NCI-H2081 (cell line): ENCODE results near the gene CFAP299.
"Not testable (repeated sequence)": the region's sequence is repeated elsewhere in the genome, so short reads cannot be mapped to it uniquely, and the experiment has no call there.

Experiments used
- DNase-seq, 2 experiments: peaks; one replicate each; lab custom pipeline; 2025; lab: John Stamatoyannopoulos, UW

The CFAP299 gene

DNA sequence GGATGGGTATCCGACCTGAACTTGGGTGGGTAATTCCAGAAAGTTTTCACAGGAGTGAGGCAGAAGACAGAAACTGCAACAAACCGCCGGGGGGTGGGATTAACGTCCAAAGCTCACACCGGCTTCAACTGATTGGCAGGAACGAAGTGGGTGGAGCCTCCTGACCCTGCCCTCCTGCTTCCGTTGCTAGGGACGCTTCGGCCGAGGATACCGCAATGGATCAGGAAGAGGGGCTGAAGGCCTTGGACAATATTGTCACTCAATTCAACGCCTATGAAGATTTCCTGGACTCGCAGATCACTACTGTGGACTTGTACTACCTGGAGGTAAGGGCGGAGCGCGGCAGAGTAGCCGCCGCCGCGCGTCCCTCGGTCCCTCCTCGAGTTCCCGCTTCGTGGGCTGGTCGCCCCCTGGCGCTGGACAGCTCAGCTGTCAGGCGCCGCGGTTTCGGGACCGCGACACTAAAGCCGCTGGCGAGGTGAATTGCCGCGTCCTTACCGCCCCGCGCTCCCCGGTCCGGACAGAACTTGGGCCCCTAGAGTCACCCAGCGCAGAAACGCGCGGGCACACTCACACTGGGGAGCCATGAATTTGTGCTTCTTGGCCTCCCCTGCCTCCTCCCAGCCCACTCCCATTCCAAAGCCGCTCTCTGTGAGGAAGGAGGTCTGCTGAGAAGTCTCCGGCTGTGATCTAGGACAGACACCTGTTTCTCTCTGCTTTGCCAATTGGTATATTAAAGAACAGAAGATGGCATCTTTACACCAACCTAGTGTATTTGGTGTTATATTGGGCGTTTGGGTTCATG is at the start of gene CFAP299:
Gene CFAP299 (plus strand): TSS at position 177 of the 805 bp plus-strand sequence.
- peak; percentile 78 to 88 for DNase-seq

DNA sequence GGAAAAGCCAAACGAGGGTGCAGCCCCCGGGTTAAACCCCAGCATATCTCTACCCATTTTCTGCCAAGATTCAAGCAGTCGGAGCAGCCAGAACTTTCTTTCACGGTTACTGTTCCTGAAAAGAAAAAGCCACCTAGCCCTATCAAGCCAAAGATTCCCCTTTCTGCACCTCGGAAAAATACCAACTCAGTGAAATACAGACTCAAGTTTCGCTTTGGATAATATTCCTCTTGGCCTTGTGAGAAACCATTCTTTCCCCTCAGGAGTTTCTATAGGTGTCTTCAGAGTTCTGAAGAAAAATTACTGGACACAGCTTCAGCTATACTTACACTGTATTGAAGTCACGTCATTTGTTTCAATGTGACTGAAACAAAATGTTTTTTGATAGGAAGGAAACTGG is 49.1 kb upstream of the CFAP299 start:
- no peak for DNase-seq

DNA sequence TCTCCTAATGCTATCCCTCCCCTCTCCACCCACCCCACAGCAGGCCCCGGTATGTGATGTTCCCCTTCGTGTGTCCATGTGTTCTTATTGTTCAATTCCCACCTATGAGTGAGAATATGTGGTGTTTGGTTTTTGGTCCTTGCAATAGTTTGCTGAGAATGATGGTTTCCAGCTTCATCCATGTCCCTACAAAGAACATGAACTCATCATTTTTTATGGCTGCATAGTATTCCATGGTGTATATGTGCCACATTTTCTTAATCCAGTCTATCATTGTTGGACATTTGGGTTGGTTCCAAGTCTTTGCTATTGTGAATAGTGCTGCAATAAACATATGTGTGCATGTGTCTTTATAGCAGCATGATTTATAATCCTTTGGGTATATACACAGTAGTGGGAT is 44.9 kb upstream of the CFAP299 start:
- DNase-seq: not testable (repeated sequence)

DNA sequence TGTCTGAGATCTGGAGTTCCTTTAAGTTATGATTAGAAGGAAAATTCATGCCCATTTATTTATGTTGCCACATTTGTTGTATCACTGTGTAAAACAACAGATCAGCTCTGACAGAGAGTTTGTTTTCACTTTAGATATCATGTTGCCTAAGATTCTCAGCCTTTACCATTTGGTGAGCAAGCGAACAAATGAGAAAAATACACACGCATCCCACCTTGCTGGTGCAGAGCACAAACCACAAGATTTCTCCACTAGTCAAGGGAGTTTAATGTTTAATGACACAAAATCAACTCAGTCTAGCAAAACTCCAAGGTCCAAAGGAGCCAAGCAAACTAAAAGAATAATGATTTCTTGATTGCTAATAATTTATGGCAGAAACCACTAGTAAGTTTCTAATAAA is 41.3 kb upstream of the CFAP299 start:
- no peak for DNase-seq

DNA sequence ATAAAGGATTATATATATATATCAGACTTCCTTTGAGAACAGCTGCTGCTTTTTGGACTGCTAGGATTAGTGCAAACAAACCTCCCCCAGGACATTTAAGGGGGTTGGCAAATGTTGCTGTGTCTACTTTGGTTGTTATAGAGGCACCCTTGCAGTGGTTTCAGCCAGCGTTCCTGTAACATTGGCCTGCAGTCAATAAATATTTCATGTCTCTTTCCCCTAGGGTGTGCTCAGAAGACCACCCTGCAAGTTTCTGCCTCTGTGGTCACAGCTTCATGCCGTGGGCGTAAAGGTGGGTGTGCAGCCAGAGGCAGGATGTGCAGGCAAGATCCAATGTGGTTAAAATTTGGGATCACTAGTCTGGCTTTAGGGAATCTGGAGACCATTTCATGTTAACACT is 40.2 kb upstream of the CFAP299 start:
- DNase-seq: peak; percentile 38 to 76

DNA sequence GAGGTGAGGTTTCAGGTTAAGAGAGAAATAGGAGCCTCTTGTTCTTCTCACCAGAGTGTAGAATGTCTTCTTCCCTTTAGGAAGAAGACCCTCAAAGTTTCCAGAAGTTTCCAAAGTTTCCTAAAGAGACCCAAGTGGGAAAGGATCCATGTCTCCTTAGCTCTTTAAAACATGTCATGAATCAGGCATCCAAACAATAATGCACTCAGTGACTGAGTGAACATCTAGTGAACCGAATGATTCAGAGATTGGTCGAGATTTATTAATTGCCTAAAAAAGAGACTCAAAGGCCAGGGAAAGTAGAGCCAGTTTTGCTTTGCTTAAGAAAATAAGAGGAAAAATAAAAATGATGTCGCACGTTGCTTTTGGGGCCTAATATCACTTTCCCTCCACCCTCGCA is 39.7 kb upstream of the CFAP299 start:
- no peak for DNase-seq

DNA sequence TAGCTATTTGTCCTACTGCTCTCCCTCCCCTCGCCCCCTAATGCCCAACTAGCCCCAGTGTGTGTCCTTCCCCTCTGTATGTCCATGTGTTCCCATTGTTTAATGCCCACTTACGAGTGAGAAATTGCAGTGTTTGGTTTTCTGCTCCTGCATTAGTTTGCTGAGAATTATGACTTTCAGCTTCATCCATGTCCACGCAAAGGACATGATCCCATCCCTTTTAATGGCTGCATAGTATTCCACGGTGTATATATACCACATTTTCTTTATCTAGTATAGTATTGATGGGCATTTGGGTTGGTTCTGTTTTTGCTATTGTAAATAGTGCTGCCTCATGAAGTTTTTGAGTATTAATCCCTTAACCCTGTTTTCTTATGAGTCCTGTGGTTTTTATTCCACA is 33.6 kb upstream of the CFAP299 start:
- no peak for DNase-seq

DNA sequence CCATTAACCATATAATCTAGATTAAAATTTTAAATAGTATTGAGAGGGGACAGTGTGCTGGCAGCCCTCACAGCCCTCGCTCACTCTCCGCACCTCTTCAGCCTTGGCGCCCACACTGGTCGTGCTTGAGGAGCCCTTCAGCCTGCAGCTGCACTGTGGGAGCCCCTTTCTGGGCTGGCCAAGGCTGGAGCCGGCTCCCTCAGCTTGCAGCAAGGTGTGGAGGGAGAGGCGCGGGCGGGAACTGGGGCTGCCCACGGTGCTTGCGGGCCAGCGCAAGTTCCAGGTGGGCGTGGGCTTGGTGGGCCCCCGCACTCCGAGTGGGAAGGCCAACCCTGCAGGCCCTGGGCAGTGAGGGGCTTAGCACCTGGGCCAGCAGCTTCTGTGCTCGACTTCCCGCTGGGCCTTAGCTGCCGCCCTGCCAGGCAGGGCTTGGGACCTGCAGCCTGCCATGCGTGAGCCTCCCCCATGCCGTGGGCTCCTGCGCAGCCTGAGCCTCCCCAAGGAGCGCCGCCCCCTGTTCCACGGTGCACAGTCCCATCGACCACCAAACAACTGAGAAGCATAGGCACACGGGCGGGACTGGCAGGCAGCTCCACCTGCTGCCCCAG is 32.8 kb upstream of the CFAP299 start:
- DNase-seq: no peak

DNA sequence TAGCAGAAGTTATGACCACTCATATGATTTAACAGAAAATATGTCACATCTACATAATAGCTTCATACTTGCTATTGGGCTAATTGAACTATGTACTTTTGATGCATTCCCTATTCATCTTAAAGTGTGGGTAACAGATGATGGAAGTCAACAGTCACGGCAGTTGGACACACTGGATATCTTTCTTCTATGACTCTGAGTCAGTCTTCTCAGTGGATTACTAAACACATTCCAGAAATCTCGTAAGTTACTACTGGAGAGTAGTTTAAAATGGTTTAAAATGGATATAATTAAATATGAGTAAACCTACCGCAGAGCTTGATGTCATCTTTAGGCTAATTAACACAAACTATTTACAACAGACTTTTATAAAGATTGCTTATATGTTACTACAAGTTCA is 30.1 kb upstream of the CFAP299 start:
- no peak for DNase-seq

DNA sequence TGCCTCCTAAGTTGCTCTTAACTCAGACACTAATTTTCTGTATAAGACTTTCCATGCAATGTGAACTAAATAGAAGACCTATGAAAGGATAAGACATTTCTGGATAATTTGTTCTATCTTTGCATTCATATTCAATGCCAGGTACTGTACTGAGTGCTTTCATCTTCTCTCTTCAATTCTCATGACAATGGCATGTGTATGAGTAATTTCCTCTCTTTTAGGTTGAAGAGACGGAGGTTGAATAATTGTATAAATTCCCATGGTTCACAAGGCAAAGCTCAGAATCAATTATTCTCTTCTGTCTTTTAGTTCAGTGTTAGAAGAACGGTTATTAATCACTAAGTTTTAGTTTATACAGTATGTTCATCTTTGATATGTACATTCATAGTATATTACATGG is 29.3 kb upstream of the CFAP299 start:
- no peak for DNase-seq

DNA sequence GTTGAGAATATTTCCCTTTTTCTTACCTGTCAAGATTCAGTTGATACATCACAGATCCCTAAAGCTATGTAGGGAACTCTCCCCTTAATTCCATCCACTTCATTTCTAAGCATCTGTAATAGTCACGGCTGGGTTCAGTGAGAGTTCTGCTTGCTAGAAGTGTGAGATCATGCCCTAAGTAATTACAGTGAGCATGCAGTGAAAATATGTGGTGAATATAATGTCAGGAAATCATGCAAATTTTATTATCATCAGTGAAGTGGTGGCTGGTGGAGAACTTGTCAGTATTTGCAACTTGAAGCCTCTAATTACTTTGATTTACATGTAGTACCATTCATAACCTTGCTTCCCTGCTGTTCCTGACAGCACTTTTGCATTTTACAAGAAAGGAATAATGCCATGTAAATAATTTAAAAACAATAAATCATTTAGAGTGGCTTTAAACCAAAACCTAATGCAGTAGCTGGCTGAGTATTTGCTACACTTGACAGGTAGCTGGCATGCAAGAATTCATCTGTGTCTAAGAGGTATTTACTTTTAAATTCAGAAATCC is 28.3 kb upstream of the CFAP299 start:
- DNase-seq: peak; percentile 88 to 97

DNA sequence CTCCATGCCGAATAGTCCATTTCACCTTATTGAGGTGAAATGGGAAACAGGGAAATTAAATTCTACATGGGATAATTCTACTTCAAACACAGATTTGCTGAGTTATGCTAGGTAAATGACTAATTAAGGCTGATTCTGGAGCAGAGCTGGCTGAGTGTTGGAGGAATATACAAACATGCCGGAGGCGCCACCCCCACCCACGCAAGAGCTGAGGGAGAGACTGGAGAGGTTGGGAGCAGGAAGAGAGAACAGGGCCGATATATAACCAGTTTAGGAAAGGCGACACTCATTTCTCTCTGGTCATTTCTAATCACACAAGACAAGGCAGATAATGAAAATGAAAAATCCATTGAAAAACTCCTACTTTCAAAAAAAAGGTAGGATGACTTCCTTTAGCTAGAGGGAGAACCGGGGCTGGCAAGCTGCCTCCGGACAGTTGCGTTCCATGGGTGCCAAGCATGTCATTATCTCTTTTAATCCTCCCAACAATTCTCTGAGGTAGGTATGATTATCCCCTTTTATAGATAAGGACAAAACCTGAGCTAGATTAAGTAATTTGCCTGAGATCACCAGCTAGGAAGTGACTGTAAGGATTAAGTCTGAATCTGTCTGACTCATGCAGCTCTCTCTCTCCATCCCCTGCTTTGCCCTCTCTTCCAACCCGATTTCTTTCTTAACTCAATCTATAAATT is 27.6 kb upstream of the CFAP299 start:
- DNase-seq: peak; percentile 79 to 94

DNA sequence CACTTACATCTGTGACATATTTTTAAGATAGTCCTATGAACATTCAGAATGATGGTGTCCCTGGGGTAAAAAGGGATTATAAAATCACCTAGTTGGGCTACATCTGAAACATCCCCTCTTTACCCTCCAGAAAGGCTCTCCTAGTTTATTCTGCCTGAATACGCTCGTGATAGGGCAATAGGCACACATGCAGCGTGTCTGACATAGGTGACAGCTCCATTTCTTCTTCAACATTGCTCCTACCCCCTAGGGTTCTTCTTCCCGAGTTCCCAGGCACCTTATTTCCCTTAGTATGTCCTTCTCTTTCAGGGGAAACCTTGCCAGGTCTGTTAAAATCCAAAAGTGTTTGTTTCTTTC is 27.1 kb upstream of the CFAP299 start:
- peak in 1 of 2 experiments; percentile 15 for DNase-seq

DNA sequence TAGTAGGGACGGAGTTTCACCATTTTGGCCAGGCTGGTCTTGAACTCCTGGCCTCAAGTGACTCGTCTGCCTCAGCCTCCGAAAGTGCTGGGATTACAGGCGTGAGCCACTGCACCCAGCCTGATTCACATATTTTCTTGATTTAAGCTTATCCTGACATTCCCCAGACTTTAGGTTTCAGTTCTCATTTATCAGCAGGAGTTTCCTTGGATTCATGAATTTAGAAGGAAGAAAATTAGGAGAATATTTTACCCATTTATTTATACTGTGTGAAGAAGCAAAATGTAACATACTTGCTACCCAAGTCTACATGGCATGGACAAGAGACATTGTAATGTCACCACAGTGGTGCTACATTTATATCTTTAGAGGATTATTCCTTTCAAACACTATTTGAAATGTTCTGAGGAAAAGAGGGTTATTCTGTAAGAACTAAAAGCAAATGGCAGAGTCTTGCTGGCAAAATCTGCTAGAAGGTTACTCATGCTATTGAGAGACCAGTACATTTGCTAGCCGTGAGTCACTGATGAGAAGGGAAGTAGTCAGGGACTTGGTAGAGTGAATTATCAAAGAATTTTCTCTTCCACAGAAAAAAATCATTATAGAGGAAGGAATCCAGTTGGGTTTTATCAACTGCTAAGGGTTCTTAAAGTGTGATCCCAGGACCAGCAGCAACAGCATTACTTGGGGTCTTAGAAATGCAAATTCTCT is 26.1 kb upstream of the CFAP299 start:
- DNase-seq: no peak

DNA sequence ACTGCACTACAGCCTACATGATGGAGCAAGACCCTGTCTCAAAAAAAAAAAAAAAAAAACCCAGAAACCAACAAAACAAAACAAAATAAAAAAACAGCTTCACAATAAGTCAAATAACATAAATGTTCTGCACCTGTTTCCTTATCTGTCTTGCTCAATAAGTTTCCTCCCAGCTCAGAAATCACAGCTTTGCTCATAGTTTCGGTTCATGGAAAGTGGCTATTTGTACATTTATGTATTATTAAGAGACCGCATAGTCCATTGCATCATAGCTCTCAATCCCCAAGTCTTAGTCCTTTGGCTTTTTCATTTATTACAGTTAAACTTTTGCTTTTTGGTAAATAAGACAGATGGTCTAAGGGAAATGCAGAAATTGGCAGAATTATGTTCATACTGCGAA is 24.4 kb upstream of the CFAP299 start:
- no peak for DNase-seq

DNA sequence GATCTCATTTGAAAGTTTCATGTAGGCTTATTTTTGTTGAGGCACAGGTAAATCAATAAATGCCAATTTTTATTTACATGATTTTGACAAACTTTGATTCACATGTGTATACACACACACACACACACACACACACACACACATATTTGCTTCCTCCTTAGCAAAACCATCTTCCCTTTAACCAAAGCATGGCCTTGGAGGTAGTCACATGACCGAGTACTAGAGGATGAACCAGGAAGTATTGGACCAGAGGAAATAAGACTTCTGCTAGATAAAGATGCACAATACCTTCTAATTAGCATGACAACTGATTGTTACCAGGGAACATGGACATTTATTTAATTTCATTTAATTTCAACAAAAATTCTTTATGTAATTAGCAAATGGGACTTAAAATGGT is 23.4 kb upstream of the CFAP299 start:
- no peak for DNase-seq

DNA sequence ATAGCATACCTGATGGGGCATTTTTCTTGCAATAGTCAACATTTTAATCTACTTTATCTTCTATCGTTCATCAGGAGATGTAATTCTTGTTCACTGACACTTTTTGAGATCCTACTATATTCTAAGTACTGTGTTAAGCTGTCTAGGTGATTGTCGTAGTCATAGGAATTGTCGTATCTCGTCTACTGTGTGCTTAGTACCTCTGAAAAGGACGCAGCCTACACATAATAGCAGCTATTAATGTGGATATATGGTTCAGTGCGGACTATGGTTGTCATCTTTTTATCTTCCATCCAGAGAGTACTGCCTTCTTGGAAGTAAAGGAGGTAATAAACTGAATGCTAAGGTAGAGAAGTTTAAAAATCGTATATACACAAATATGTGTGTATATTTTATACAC is 21.9 kb upstream of the CFAP299 start:
- DNase-seq: no peak

DNA sequence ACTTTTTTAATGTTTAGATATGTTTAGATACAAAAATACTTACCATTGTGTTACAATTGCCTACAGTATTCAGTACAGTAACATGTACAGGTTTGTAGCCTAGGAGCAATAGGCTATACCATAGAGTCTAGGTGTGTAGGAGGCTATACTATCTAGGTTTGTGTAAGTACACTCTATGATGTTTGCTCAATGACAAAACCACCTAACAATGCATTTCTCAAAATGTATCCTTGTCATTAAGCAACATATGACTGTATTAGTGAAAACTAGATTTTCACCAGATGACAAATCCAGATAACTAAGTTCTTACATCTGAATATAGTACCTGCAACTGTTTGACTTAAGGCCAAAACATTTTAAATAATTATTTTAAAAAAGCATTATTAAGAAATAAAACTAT is 19.7 kb upstream of the CFAP299 start:
- DNase-seq: not testable (repeated sequence)

DNA sequence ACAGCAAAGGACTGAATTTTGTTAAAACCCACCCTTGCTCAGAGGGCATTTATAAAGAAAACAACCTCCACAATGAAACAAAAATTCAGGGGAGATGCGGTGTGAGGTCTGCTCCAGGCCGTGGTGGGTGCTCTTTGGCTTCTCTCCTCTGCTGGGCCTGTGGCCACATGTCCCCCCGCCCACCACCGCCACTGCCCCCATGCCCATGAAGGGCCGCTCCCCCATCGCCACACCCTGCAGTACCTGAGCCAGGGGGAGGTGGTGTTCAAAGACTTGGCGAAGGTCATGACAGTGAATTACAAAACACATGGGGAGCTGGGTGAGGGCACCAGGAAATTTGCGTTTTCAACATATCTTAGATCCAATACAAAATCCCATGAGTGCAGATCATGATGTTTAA is 14.2 kb upstream of the CFAP299 start:
- no peak for DNase-seq

DNA sequence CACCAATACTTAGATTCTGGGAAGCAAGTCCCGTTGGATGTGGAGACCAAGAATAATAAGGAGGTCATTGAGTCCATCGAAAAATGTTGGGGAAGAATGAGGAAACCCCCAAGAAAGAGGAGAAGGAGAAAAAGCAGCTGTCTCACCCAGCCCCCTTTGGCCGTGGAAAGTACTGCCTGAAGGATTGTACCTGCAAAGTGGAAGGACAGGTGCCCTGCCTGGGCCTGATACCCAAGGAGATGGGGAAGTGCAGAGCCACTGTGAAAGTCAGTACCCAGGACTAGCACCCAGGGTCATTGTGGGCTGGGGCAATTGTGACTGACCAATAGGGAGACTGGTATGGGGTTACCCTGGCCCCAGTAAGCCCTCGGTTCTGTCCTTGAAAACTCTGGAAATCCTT is 13.8 kb upstream of the CFAP299 start:
- DNase-seq: no peak

DNA sequence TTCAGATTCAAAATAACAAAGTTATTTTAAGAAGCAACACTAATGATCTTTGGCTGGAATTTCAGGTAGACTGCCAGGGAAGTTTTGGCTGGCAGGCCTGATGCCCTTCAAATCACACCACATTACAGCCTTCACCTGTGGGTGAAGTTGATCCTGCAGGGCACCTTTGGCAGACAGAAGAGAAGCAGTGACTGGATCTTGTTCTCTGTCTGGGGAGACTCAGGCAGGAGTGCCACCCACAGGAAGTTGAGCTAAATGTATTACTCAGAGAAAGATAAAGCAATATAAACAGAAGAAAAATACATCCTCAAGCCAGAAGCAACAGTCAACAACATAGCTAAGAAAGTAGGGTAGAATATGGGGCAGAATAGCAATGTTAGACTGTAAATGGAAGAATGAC is 12.8 kb upstream of the CFAP299 start:
- DNase-seq: peak in 1 of 2 experiments; percentile 34

DNA sequence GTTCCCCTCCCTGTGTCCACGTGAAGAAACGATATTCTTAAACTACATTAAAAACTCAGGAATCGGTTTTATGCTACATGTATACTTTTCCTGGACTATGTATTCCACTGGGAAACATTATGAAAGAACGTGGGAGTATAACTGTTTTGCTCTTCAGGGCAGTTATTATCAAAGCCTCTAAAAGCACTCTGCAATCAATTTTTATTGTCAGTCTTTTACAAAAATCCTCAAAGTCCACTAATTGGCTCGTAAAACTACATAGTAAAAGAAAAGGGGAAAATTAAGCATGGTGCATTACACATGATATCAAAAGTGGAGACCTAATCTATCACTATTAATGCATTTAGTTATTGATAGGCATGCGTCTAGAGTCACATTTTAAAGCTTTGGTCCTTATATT is 11.4 kb upstream of the CFAP299 start:
- DNase-seq: no peak
